Neural progenitor cell (in vitro differentiated cells): ENCODE data around the gene PXDN.

ENCODE experiments used
- EZH2phosphoT487 ChIP-seq: fragments of 200-600 bp; sonication (generic); IDR thresholded peaks from 2 replicates; pipeline ENCODE4 v1.6.1; 2017; ENCODE audit warnings: antibody characterized with exemption
- TF ChIP-seq, protein P1 (sequence below): fragments of 200-600 bp; sonication (generic); IDR thresholded peaks from 2 replicates; pipeline ENCODE4 v1.5.1; 2017; ENCODE audit warnings: antibody characterized with exemption, mild to moderate bottlenecking

DNA sequence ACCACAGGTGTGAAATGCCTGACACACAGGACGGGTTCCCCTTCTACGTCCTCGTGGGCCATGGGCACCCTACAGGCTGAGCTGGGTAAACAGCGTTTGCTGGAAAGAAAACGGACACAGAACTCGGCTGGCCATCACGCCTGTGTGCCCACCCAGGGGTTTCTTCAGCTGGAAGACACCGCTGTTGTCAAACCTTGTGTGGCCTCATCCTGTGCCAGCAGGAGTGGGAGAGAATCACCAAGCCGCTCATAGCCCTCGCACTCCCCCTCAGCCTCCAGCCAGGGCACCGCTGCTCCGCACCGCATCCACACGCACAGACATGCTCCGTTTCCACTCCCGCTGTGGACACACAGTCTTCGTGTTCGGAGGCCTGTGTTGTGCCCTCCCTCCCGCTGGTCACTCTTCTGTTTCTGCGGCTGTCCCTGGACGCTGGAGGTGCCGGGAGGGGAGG is 161.4 kb downstream of the PXDN start:
- TF ChIP-seq, protein P1, sequence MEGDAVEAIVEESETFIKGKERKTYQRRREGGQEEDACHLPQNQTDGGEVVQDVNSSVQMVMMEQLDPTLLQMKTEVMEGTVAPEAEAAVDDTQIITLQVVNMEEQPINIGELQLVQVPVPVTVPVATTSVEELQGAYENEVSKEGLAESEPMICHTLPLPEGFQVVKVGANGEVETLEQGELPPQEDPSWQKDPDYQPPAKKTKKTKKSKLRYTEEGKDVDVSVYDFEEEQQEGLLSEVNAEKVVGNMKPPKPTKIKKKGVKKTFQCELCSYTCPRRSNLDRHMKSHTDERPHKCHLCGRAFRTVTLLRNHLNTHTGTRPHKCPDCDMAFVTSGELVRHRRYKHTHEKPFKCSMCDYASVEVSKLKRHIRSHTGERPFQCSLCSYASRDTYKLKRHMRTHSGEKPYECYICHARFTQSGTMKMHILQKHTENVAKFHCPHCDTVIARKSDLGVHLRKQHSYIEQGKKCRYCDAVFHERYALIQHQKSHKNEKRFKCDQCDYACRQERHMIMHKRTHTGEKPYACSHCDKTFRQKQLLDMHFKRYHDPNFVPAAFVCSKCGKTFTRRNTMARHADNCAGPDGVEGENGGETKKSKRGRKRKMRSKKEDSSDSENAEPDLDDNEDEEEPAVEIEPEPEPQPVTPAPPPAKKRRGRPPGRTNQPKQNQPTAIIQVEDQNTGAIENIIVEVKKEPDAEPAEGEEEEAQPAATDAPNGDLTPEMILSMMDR = no peak
- no peak for TF ChIP-seq EZH2phosphoT487
